IPS-NIHi7 (cell line): ENCODE results near the gene ISCU.
A peak's percentile ranks its signal among the peaks of the same experiment; 100 is the strongest.
"Not testable (repeated sequence)": the region's sequence is repeated elsewhere in the genome, so short reads cannot be mapped to it uniquely, and the experiment has no call there.

Source experiments
- DNase-seq: peaks from one replicate; pipeline ENCODE4 v3.0.0; 2012; ENCODE audit warnings: mixed read lengths; ENCODE audit errors: extremely low spot score

Gene ISCU

DNA sequence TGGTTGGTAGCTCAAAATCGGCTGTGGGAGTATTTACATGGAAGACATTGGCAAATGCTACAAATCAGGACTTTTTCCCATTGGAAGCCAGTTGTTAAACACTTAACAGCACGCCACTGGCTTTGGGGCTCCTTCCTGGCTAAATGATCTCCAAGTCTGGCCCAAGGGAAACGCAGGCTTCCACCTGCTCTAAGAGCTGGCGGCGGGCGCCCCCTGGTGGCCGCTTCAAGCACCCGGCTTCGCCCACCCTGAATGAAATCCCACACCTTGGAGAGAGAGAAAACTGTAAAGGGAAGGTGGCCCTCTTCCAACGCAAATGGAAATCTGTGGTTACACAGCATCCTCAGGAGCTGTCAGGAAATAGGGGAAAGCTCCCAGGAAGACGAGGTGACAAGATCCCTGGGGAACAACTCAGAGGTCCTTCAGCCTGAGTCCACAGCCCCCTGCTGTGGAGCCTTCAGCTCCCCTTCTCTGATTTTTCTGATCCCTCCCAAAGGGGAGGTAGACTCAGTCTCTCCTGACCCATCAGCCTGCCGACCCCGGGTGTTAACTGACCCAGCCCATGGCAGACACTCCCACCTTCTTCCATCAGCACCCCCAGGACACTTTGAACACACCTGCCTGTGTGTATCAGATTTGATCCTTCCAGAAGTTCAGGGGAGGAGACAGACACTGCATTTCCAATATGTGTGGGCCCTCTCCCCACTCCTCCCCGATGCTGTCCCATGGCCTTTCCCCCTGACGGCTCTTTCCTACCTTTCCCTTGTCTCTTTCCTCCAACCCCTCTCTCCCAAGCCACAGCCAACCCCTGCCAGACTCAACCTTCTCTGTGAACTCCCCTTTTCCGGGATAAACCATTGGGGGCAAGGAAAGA, 55.9 kb downstream of the ISCU start:
- peak; percentile 92 for DNase-seq

DNA sequence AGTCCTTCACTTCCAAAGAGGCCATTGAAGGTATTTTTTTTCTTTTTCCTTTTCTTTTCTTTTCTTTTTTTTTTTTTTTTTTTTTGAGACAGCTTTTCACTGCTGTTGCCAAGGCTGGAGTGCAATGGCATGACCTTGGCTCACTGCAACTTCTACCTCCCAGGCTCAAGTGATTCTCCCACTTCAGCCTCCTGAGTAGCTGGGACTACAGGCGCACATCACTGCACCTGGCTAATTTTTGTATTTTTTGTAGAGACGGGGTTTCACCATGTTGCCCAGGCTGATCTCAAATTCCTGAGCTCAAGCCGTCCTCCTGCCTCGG, 56.5 kb downstream of the ISCU start:
- DNase-seq, result not testable (repeated sequence)
